Lower lobe of right lung (tissue), 2 donors: ENCODE measurements around the gene SSTR3. TPM values are rescaled to one million over a fixed set of nuclear protein-coding genes. Genes with fewer than 3 reads are reported as not detected.
A peak's percentile ranks its signal among the peaks of the same experiment; 100 is the strongest.
"Not testable (repeated sequence)": the region's sequence is repeated elsewhere in the genome, so short reads cannot be mapped to it uniquely, and the experiment has no call there.

ENCODE experiments used
- ATAC-seq, 2 donors: fragments of 200-7000 bp; cut with Tn5 transposase; one replicate each; pipeline ENCODE4 v1.9.1; 2020 to 2022; ENCODE audit warnings: mild to moderate bottlenecking in 2 of 2, moderate library complexity in 2 of 2
- DNase-seq: peaks from one replicate; pipeline ENCODE4 v3.0.0-alpha.2; 2020
- H3K27ac ChIP-seq: fragments of 200-600 bp; one replicate; pipeline ENCODE4 v1.8.0; 2022
- H3K27me3 ChIP-seq: fragments of 200-600 bp; one replicate; pipeline ENCODE4 v1.8.0; 2022; ENCODE audit warnings: low read depth
- H3K36me3 ChIP-seq: fragments of 200-600 bp; one replicate; pipeline ENCODE4 v1.8.0; 2022; ENCODE audit warnings: mild to moderate bottlenecking
- H3K4me1 ChIP-seq: fragments of 200-600 bp; one replicate; pipeline ENCODE4 v1.8.0; 2022
- H3K4me3 ChIP-seq: fragments of 200-600 bp; one replicate; pipeline ENCODE4 v1.8.0; 2022; ENCODE audit warnings: mild to moderate bottlenecking
- H3K9me3 ChIP-seq: fragments of 200-600 bp; one replicate; pipeline ENCODE4 v1.8.0; 2022
- intact Hi-C: fragments of 100-400 bp; cut with DNase I; formaldehyde crosslinking; loops from one replicate; pipeline ENCODE4 v1.11.0; 2022
- total RNA-seq: library from RNA; stranded (reverse); fragmentation: NEBNext Ultra II Directional; extraction: Animal tissue kit (Norgen Biotek cat#: 25700); gene quantifications from one replicate; pipeline ENCODE4 v1.2.1, GENCODE V29; 2021
- TF ChIP-seq, protein P1 (sequence below): fragments of 200-600 bp; IDR thresholded peaks from one replicate; pipeline ENCODE4 v1.8.0; 2022; ENCODE audit warnings: antibody characterized with exemption, mild to moderate bottlenecking
- donor health status: DM: no; HTN: yes; CAD: no; lungs with severe emphysema.

The SSTR3 gene
- total RNA-seq, 1 donor from 2014 or later = not detected

GRCh38 chr22:37205046-37205445 lies 7.2 kb downstream of the SSTR3 start:
- Histone ChIP-seq H3K9me3 (no peaks in the 10 kb centered on the region), H3K4me1 (no peaks in the 10 kb centered on the region), H3K27me3 (no peaks in the 10 kb centered on the region), H3K27ac (no peak overlapping the region), H3K4me3 (no peak overlapping the region), H3K36me3 (no peaks in the 10 kb centered on the region)
- peak; percentile 20 for DNase-seq
- ATAC-seq = no peak
- TF ChIP-seq, protein P1, sequence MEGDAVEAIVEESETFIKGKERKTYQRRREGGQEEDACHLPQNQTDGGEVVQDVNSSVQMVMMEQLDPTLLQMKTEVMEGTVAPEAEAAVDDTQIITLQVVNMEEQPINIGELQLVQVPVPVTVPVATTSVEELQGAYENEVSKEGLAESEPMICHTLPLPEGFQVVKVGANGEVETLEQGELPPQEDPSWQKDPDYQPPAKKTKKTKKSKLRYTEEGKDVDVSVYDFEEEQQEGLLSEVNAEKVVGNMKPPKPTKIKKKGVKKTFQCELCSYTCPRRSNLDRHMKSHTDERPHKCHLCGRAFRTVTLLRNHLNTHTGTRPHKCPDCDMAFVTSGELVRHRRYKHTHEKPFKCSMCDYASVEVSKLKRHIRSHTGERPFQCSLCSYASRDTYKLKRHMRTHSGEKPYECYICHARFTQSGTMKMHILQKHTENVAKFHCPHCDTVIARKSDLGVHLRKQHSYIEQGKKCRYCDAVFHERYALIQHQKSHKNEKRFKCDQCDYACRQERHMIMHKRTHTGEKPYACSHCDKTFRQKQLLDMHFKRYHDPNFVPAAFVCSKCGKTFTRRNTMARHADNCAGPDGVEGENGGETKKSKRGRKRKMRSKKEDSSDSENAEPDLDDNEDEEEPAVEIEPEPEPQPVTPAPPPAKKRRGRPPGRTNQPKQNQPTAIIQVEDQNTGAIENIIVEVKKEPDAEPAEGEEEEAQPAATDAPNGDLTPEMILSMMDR = no peak
- intact Hi-C loops = no loop called here

DNA sequence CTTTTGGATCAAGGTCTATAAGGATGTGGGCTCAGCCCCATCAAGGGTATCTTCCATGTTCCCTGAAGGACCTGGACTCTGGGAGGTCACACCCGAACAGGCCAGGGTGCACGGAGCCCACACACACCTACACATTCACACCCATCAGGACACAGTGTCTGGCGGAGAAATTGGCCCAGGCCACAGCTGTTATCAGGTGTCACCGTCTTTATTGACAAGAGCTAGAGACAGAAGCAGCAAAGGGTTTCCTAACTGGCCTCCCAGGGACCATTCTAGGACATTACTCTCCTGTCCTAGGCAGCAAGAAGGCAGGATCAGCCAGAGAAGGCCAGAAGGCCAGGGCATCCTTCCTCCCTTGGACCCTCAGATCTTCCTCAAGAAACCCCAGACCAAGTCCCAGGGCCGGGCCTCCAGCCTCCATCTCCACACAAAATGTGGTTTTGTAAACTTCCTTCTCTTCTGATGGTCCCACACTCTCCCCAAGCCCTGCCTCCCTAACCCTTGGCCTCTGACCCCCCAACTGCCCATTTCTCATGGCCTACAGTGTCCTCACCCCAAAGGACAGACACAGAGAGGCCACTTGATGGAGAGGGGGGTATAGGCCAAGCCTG lies 8.1 kb downstream of the SSTR3 start:
- H3K9me3 ChIP-seq = no peaks in the 10 kb centered on the region
- peaks cover 6% of the 10 kb centered on the region for H3K4me1 ChIP-seq
- intact Hi-C loops = no loop called here
- TF ChIP-seq, protein P1 = no peak
- DNase-seq (peak; percentile 14), ATAC-seq (no peak)
- no peak overlapping the region for H3K27ac ChIP-seq
- H3K27me3 ChIP-seq = no peaks in the 10 kb centered on the region
- no peak overlapping the region for H3K4me3 ChIP-seq
- no peaks in the 10 kb centered on the region for H3K36me3 ChIP-seq

- DNase-seq (peak; percentile 22), ATAC-seq (no peak)
- intact Hi-C loops = no loop called here
- TF ChIP-seq, protein P1 = no peak
- Histone ChIP-seq H3K4me3 (no peak overlapping the region), H3K27ac (no peak overlapping the region), H3K36me3 (no peaks in the 10 kb centered on the region), H3K27me3 (no peaks in the 10 kb centered on the region), H3K4me1 (peaks cover 6% of the 10 kb centered on the region), H3K9me3 (no peaks in the 10 kb centered on the region)
Measured at GRCh38 chr22:37203354-37204044, 8.8 kb downstream of the SSTR3 start.

- Histone ChIP-seq H3K36me3 (no peaks in the 10 kb centered on the region), H3K9me3 (no peaks in the 10 kb centered on the region), H3K4me3 (no peak overlapping the region), H3K4me1 (peaks cover 13% of the 10 kb centered on the region), H3K27me3 (no peaks in the 10 kb centered on the region), H3K27ac (no peak overlapping the region)
- ATAC-seq = no peak
- intact Hi-C loops = no loop called here
- TF ChIP-seq, protein P1 = no peak
- peak; percentile 17 for DNase-seq
Measured at GRCh38 chr22:37202716-37203115, 9.6 kb downstream of the SSTR3 start.

DNA sequence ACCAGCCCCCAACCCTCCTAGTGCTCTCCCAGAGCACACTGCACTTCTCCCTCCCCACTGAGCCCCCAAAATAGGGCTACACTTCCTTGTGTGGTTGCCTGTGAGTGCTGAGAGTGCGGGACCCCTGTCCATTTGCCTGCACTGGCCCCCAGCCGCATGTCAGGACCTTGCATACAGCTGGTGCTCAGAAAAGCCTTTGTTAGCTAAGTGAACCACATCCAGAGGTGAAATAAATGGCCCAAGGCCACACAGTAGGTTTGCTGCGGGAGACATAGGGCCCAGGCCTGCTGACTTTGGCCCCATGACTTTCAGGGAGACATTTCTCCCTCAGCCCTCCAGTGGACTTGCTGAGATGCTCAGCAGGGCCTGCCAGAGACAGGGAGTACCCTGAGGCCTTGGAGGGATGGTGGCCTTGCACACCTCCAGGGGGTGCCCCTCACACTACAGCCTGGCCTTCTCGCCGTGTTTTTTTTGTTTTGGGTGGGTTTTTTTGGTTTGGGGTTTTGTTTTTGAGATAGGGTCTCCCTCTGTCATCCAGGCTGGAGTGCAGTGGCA lies 10.2 kb downstream of the SSTR3 start:
- H3K36me3 ChIP-seq = no peaks in the 10 kb centered on the region
- no peak overlapping the region for H3K4me3 ChIP-seq
- H3K4me1 ChIP-seq = peaks cover 19% of the 10 kb centered on the region
- TF ChIP-seq, protein P1 = no peak
- peak; percentile 18 for DNase-seq
- no peak overlapping the region for H3K27ac ChIP-seq
- no peak for ATAC-seq
- H3K9me3 ChIP-seq = no peaks in the 10 kb centered on the region
- H3K27me3 ChIP-seq = no peaks in the 10 kb centered on the region
- intact Hi-C loops = no loop called here

DNA sequence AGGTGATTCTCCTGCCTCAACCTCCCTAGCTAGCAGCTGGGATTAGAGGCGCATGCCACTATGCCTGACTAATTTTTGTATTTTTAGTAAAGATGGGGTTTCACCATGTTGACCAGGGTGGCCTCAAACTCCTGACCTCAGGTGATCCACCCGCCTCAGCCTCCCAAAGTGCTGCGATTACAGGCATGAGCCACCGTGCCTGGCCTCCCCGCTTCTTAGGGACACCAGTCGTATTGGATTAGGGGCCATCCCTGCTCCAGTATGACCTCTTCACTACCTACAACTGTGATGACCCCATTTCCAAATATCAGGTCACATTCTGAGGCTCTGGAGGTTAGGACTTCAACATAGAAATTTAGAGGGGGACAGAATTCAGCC lies 10.8 kb downstream of the SSTR3 start:
- H3K4me3 ChIP-seq, H3K27ac ChIP-seq, H3K36me3 ChIP-seq, H3K27me3 ChIP-seq, intact Hi-C loops, ATAC-seq, H3K9me3 ChIP-seq: not testable (repeated sequence)
- peaks cover 25% of the 10 kb centered on the region for H3K4me1 ChIP-seq
- peak; percentile 19 for DNase-seq
